Muscle layer of duodenum (tissue), 2 donors: ENCODE data around the gene FAM241B.

ENCODE experiments used
- H3K27ac ChIP-seq: one replicate; pipeline ENCODE4 v1.7.0; 2013; ENCODE audit warnings: mild to moderate bottlenecking, low read length
- H3K27me3 ChIP-seq: one replicate; pipeline ENCODE4 v1.7.0; 2013; ENCODE audit warnings: low read depth, mild to moderate bottlenecking, control low read depth, low read length
- H3K36me3 ChIP-seq, 2 donors: one replicate each; pipeline ENCODE4 v1.7.0; 2013; ENCODE audit warnings: low read length in 2 of 2, control low read depth in 1 of 2, mild to moderate bottlenecking in 1 of 2; ENCODE audit not compliant: insufficient read depth in 2 of 2, control insufficient read depth in 1 of 2
- H3K4me1 ChIP-seq, 2 donors: one replicate each; pipeline ENCODE4 v1.7.0; 2013; ENCODE audit warnings: low read length in 2 of 2, mild to moderate bottlenecking in 2 of 2, control low read depth in 1 of 2, moderate library complexity in 1 of 2; ENCODE audit not compliant: insufficient read depth in 2 of 2, control insufficient read depth in 1 of 2
- H3K4me3 ChIP-seq, 2 donors: one replicate each; pipeline ENCODE4 v1.7.0; 2013; ENCODE audit warnings: low read length in 2 of 2, low read depth in 1 of 2, mild to moderate bottlenecking in 1 of 2
- H3K9me3 ChIP-seq, 2 donors: one replicate each; pipeline ENCODE4 v1.7.0; 2013; ENCODE audit warnings: low read length in 2 of 2, control low read depth in 1 of 2, mild to moderate bottlenecking in 1 of 2; ENCODE audit not compliant: control insufficient read depth in 1 of 2
- donor health status: healthy.

The FAM241B gene

GRCh38 chr10:69629897-69630650 lies at the start of gene FAM241B:
Gene FAM241B (plus strand): TSS chr10:69630247. CDS start chr10:69631744, 1,497 bp downstream.
- Histone ChIP-seq H3K27me3 (no peaks in the 10 kb centered on the region), H3K27ac (no peak within 1 kb of the TSS), H3K4me3 (peak within 1 kb of the TSS; percentile 48 to 62), H3K36me3 (no peaks in the 10 kb centered on the region), H3K9me3 (no peaks in the 10 kb centered on the region), H3K4me1 (peaks cover 0 to 16% of the 10 kb centered on the region in 2 donors)

GRCh38 chr10:69580435-69580834 lies 49.6 kb upstream of the FAM241B start:
- H3K27me3 ChIP-seq, result peaks cover 31% of the 10 kb centered on the region
- H3K27ac ChIP-seq, result no peak overlapping the region
- H3K9me3 ChIP-seq, result no peaks in the 10 kb centered on the region
- H3K4me1 ChIP-seq, result no peaks in the 10 kb centered on the region
- H3K36me3 ChIP-seq, result no peaks in the 10 kb centered on the region
- H3K4me3 ChIP-seq, result no peak overlapping the region

- Histone ChIP-seq H3K4me3 (no peak overlapping the region), H3K27me3 (peaks cover 15% of the 10 kb centered on the region), H3K27ac (no peak overlapping the region), H3K9me3 (no peaks in the 10 kb centered on the region), H3K36me3 (no peaks in the 10 kb centered on the region), H3K4me1 (no peaks in the 10 kb centered on the region)
Observed at GRCh38 chr10:69583106-69583505, 46.9 kb upstream of the FAM241B start.

GRCh38 chr10:69584624-69585023 lies 45.4 kb upstream of the FAM241B start:
- Histone ChIP-seq H3K4me3 (no peak overlapping the region), H3K4me1 (no peaks in the 10 kb centered on the region), H3K27me3 (peaks cover 7% of the 10 kb centered on the region), H3K36me3 (no peaks in the 10 kb centered on the region), H3K27ac (no peak overlapping the region), H3K9me3 (no peaks in the 10 kb centered on the region)

- Histone ChIP-seq H3K9me3 (no peaks in the 10 kb centered on the region), H3K27me3 (no peaks in the 10 kb centered on the region), H3K36me3 (no peaks in the 10 kb centered on the region), H3K27ac (no peak overlapping the region), H3K4me3 (no peak overlapping the region), H3K4me1 (no peaks in the 10 kb centered on the region)
Observed at GRCh38 chr10:69588358-69588757, 41.7 kb upstream of the FAM241B start.

- no peaks in the 10 kb centered on the region for H3K27me3 ChIP-seq
- no peak overlapping the region for H3K27ac ChIP-seq
- H3K9me3 ChIP-seq, result peaks cover 0 to 5% of the 10 kb centered on the region in 2 donors
- H3K36me3 ChIP-seq, result no peaks in the 10 kb centered on the region
- H3K4me1 ChIP-seq, result no peaks in the 10 kb centered on the region
- H3K4me3 ChIP-seq, result no peak overlapping the region
Observed at GRCh38 chr10:69600761-69601330, 29.2 kb upstream of the FAM241B start.

- Histone ChIP-seq H3K27ac (no peak overlapping the region), H3K4me3 (no peak overlapping the region), H3K27me3 (peaks cover 2% of the 10 kb centered on the region), H3K36me3 (no peaks in the 10 kb centered on the region), H3K4me1 (no peaks in the 10 kb centered on the region), H3K9me3 (peaks cover 5 to 20% of the 10 kb centered on the region in 2 donors)
Observed at GRCh38 chr10:69609077-69609476, 21.0 kb upstream of the FAM241B start.

- Histone ChIP-seq H3K36me3 (no peaks in the 10 kb centered on the region), H3K27me3 (no peaks in the 10 kb centered on the region), H3K27ac (no peak overlapping the region), H3K4me1 (no peaks in the 10 kb centered on the region), H3K4me3 (no peak overlapping the region), H3K9me3 (peaks cover 5 to 18% of the 10 kb centered on the region in 2 donors)
Observed at GRCh38 chr10:69612760-69613159, 17.3 kb upstream of the FAM241B start.

- H3K27ac ChIP-seq, result no peak overlapping the region
- no peak overlapping the region for H3K4me3 ChIP-seq
- H3K27me3 ChIP-seq, result no peaks in the 10 kb centered on the region
- no peaks in the 10 kb centered on the region for H3K4me1 ChIP-seq
- H3K9me3 ChIP-seq, result peaks cover 1 to 10% of the 10 kb centered on the region in 2 donors
- H3K36me3 ChIP-seq, result no peaks in the 10 kb centered on the region
Observed at GRCh38 chr10:69614130-69614529, 15.9 kb upstream of the FAM241B start.

- no peaks in the 10 kb centered on the region for H3K9me3 ChIP-seq
- H3K4me1 ChIP-seq, result no peaks in the 10 kb centered on the region
- no peaks in the 10 kb centered on the region for H3K27me3 ChIP-seq
- H3K36me3 ChIP-seq, result no peaks in the 10 kb centered on the region
- no peak overlapping the region for H3K4me3 ChIP-seq
- H3K27ac ChIP-seq, result no peak overlapping the region
Observed at GRCh38 chr10:69616358-69616757, 13.7 kb upstream of the FAM241B start.

GRCh38 chr10:69618746-69619145 lies 11.3 kb upstream of the FAM241B start:
- no peaks in the 10 kb centered on the region for H3K36me3 ChIP-seq
- H3K27me3 ChIP-seq, result no peaks in the 10 kb centered on the region
- no peak overlapping the region for H3K4me3 ChIP-seq
- no peak overlapping the region for H3K27ac ChIP-seq
- H3K9me3 ChIP-seq, result no peaks in the 10 kb centered on the region
- H3K4me1 ChIP-seq, result no peaks in the 10 kb centered on the region

GRCh38 chr10:69619626-69620025 lies 10.4 kb upstream of the FAM241B start:
- Histone ChIP-seq H3K36me3 (no peaks in the 10 kb centered on the region), H3K9me3 (no peaks in the 10 kb centered on the region), H3K4me1 (no peaks in the 10 kb centered on the region), H3K27ac (no peak overlapping the region), H3K4me3 (no peak overlapping the region), H3K27me3 (no peaks in the 10 kb centered on the region)
